ENCODE results near the gene EI24.

- TF ChIP-seq MXI1 (IDR thresholded peaks at IDR 0.05; ENCODE audit: borderline replicate concordance, low read depth, low read length) (no peak), POLR2A (IDR thresholded peaks at IDR 0.05; ENCODE audit: low read depth, low read length) (no peak), RAD21 (IDR thresholded peaks at IDR 0.05; ENCODE audit: low read length) (no peak), CTCF (conservative IDR thresholded peaks at IDR 0.05; ENCODE audit: low read depth, low read length) (no peak), CEBPB (IDR thresholded peaks at IDR 0.05; ENCODE audit: low read depth, low read length) (no peak), RCOR1 (IDR thresholded peaks at IDR 0.05; ENCODE audit: insufficient replicate concordance, low read length) (no peak), BHLHE40 (IDR thresholded peaks at IDR 0.05; ENCODE audit: low read depth, low read length) (no peak), MAFK (IDR thresholded peaks at IDR 0.05; ENCODE audit: low read depth, low read length) (no peak), ELK1 (IDR thresholded peaks at IDR 0.05; ENCODE audit: borderline replicate concordance, low read depth, low read length) (no peak), MAZ (IDR thresholded peaks at IDR 0.05; ENCODE audit: borderline replicate concordance, low read depth, low read length) (no peak), USF2 (IDR thresholded peaks at IDR 0.05; ENCODE audit: low read depth, low read length) (no peak), FOS (IDR thresholded peaks at IDR 0.05; ENCODE audit: low read depth, low read length) (no peak)
Measured at GRCh38 chr11:125570952-125571351, 1.7 kb downstream of the EI24 start.

All from IMR-90 (cell line).